NCI-H1092 treated with DMSO at 0.1 percent for 48 hours (cell line): ENCODE measurements around the gene PXYLP1.
"Not testable (repeated sequence)": the region's sequence is repeated elsewhere in the genome, so short reads cannot be mapped to it uniquely, and the experiment has no call there.

Experiments used
- DNase-seq: peaks from one replicate; lab custom pipeline; 2025; lab: John Stamatoyannopoulos, UW

The PXYLP1 gene

DNA sequence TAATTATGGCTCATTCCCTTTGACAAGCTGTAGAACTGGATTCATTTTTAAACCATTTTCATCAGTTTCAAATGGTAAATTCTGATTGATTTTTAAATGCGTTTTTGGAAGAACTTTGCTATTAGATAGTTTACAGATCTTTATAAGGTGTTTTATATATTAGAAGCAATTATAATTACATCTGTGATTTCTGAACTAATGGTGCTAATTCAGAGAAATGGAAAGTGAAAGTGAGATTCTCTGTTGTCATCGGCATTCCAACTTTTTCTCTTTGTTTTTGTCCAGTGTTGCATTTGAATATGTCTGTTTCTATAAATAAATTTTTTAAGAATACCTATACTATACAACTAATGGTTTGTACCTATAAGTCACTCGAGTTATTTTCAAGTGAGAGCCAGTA, 62.7 kb downstream of the PXYLP1 start:
- DNase-seq, result no peak

DNA sequence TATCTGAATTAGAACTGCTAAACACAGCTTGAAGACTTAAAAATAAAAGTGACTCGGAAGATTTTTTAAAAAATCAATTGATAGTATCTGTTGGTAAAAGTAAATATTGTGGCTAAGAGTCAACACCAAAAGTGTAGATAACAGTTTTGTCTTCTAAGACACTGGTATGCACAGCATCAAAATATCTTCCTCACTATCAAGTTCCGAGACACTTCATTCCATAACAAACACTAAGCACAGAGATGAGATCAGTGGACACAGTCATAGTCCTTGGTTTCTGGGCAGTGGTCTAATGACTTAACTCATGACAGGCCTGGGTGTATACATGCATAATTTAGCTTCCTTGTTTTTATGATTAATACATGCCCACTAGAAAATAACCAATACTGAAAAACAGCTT, 63.2 kb downstream of the PXYLP1 start:
- no peak for DNase-seq

DNA sequence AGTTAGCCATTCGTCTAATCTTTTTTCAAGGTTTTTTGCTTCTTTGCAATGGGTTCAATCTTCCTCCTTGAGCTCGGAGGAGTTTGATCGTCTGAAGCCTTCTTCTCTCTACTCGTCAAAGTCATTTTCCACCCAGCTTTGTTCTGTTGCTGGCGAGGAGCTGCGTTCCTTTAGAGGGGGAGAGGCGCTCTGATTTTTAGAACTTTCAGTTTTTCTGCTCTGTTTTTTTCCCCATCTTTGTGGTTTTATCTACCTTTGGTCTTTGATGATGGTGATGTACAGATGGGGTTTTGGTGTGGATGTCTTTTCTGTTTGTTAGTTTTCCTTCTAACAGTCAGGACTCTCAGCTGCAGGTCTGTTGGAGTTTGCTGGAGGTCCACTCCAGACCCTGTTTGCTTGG, 68.8 kb downstream of the PXYLP1 start:
- DNase-seq, result not testable (repeated sequence)

DNA sequence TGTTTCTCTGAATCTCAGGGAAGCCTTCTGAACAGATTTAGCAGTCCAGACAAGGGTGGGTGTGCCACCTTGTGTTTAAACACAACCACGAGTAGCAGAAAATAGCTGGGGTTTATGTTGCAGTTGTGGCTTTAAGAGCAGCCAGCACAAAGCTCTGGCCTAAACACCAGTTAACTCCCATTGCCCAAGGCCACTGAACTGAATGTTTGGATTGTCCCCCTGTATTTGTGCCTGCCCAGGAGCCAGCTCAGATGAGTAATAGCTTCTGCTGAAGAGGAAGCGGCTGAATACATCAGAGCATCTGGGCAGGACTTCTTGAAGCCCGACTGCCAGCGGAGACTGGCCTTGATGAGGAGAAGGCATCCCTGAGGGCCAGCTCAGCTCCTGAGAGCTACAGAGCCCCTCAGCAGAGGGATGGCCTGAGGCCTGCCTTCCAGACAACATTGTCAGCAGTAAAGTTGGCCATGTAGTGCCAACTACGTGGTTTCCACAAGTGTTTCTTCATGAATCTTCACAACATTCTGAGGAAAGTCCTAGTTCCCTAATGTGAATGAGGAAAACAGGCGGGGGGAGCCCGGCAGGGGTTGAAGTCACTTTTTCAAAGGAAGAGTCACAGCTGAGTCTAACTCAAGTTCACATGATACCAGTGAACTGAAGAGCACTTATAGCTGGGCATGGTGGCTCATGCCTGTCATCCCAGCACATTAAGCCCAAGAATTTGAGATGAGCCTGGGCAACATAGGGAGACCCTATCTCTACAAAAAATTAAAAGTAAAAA, 70.9 kb downstream of the PXYLP1 start:
- DNase-seq, result no peak

DNA sequence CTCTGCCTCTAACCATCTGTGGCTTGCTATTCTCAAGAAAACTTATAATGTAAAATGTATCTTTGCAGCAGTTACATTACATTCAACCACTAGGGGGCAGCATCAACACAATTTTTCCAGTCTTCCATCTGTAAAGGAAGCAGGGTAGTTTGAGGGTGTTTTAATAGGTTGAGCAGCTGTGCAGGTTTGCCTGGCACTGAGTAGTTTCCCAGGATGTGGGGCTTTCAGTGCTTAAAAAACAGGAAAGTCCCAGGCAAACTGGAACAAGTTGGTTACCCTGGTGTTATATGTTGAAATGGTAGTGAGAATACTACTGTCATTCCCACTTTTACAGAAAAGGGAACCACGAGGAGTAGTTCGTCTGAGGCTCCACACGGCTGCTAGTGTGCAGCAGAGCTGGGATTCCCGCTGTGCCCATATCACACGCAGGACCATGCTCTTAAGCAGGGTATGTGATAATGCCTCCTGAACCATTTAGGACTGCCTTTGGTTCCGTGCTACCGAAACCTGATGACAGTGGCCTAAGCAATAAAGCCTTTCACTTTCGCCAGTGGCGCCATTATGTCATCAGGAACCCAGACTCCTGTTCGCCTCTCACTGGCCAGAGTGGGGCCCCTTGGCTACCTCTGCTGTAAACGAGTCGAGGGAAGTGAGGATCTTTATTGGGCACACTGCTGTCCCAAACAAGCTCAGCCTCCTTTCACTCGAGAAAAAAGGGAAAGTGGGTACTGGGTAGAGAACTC, 72.0 kb downstream of the PXYLP1 start:
- peak; percentile 62 for DNase-seq

DNA sequence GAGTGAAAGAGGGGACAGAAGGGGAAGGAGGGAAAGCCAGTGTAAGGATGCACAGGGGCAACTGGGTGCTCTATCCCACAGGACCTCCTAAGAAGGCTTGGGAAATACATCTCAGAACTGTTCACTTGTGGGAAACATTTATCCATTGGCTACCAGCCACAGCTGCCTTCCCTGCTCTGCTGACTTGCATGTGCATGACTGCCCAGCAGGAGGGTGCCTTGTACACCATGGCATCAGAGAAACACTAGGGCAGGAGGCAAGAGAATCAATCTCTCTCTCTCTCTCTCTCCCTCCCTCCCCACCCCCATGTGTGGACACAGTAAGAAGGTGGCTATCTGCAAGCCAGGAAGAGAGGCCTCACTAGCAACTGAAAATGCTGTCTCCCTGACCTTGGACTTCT, 73.8 kb downstream of the PXYLP1 start:
- no peak for DNase-seq

DNA sequence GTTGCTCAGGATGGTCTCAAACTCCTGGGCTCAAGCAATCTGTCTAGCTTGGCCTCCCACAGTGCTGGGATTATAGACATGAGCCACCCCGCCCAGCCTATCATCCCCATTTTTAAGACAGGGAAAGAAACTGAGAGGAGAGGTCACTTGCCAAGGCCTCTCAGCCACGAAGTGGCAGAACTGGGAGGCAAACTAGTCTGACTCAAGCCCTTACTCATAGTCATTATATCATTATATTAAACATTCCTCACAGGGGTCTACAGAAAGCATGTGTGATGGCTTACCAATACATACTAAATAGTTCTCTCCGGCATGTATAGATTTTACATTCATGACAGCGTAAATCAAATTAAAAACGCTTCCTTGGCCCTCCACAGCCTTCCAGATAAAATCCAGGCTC, 74.7 kb downstream of the PXYLP1 start:
- no peak for DNase-seq

DNA sequence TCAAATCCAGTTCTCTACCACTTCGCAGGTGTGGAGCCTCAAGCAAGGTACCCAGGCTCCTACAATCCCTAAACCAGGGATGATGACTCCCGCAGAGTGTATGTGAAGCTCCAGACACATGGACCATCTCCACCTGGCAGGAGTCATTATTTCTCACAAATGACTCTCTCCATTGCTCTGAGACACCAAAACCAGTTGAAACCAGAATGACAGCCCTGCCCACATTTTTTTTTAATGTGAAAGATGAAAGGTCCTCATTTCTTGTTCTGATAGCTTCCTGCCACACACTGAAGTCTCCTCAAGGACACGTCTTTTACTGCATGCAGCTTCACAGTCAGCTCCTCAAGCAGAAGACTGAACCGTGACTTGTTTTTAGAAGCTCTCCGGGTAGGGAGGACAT, 75.3 kb downstream of the PXYLP1 start:
- DNase-seq, result no peak

DNA sequence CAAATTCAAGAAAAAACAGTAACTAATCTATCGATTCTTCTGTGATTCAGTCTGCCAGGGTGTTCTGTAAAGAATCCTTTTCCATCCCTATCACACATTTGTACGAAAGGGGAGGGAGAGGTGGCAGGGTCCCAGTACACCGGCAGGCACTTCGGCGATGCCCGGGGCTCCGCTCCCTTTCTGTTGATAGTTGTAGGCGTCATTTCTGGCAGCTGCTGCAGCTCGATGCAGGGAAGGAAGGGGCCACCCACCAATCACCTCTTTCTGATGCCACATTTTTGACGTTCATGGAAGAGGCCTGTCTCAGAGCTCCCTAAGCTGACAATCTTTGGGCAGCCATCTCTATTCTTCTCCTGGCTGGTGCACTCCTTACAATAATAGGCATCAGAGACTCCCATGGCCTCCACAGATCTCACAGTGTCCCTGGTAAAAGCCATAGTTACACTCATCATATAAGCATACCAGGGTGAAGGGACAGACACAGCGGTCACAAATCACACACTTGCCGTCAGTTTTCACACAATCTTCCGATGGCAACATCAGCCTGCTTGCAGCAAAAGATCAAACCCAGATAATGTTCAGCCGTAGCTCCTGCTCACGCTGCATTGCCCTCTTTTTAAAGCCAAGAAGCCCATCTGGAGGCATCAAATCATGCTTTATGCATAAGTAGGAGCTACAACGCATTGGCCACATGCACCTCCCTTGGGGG, 75.9 kb downstream of the PXYLP1 start:
- DNase-seq, result no peak

DNA sequence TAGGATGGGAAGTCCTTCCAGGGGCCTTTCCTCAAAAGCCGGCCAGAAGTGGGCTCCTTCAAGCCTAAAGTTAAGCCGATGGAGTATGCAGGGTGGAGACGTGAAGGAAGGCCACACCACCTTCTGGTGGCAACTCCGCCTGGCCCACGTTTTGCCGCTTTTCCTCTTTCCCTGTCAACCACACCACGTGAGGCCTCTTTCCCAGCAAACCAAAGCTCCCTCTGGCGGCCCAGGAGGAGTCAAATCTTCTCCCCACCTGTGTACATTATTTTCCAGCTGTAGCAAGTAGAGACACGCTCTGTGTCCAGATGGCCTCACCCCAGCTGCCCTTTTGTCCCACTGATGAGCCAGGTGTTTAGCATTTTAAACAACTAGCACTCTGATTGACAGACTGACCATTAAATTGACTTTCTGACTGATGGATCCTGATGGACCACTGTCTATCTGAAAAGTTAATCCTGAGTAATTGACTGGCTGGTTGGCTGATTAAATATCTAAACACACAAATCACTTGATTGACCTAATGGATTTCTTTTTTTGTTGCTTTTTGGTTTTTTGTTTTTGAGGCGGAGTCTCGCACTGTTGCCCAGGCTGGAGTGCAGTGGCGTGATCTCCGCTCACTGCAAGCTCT, 77.1 kb downstream of the PXYLP1 start:
- DNase-seq, result peak; percentile 48

DNA sequence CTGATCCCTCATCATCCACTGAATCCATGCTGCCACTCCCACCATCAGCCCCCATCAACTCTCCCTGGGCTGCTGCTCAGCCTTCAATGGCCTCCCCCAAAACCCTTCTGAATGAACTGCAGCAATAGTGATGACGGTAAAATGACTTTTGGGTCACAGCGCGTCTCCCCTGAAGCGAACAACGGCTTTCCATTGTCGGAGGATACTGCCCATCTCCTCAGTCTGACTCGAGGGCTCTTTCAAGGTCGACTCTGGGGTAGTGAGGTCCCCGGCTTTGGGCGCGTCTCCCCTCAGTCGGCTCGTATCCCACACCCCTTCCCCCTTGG, 79.5 kb downstream of the PXYLP1 start:
- DNase-seq, result no peak

DNA sequence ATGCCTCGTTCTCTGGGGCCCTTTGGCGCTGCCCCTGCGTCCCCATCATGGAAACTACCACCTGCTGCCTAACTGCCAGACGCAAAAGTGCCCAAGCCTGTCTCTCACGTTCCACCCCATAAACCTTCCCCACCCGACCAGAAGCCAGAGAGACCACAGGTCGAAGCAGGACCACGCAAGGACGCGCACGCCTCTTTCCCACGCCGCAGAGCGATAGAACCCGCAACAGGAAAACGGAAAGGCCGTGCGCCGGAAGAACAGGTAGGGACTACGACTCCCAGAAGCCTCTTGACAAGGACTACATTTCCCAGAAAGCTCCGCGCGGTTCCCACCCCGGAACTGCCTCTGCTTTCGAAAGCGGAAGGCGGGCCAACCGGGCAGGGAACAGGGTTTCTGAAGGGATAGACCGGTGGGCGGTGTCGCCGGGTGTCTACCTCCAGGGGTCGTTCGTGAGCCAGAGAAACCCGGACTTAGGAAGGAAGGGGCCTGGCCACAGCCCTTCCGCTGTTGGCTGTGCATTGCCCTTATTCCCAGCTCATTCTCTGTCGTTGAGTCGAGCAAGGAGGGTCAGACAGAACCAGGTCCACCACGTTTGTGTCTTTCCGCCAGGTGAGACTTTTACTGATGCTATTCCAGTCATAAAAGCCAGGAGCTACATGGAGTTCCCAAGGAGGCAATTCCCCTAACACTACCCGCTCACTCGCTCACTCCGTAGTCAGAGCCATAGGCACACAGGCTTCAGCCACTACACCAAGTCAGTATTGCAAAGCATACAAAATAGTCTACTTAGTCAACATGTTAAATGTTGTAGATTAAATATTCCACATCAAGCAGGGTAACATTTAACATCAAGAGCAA, 80.1 kb downstream of the PXYLP1 start:
- DNase-seq, result peak; percentile 99

DNA sequence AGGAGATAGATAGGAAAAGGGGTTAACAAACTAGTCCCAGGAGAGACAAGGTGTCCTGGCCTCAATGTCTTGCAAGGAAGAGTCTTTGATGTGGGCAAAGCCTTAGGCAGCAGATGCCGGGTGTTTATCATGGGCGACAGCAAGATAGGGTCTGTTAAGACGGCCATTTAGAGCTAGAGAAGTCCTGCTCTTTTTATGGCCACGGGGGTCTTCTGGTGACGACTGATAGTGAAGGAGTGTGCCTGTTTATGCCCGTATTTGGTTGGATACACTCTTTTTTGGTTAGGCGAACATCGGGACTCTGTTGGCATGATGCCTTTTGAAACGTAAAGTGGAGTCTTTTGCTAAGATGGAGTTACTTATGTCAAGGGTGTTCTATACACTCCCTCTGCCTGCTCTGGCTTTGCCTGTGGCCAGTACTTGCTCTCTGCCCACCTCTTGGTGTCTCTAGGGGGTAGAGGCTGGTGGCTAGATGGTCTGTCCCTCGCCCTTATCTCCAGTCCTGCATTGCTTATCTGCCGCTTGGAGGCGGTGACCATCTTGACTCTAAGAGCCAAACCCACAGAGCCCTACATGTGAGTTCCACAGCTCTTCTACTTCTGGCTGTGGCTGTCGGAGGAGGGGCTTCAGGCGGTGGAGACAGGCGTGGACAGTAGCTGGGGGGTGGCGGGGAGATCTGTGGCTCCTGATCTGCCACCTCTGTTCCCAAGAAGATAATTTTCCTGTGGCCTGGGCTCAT, 80.9 kb downstream of the PXYLP1 start:
- DNase-seq, result no peak

DNA sequence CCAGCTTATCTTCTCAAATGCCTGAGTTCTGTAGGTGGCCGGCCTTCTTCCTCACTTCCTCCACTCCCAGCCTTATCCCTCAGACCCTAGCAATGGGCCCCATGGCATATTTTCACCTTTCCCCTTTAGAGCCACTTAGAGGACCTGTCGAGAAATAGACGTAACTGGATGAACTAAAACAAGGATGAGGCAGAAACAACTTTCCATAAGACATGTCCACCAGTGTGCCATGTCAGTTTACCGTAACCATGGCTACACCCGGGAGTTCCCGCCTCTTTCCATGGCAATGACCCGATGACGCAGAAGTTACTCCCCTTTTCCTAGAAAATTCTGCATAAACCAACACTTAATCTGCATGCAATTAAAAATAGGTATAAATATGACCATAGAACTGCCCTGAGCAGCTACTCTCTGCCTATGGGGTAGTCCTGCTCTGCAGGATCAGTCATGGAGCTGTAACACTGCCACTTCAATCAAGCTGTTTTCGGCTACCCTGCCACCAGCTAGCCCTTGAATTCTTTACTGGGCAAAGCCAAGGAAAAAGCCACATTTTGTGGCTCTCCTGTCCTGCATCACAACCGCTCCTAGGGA, 81.6 kb downstream of the PXYLP1 start:
- DNase-seq, result no peak

DNA sequence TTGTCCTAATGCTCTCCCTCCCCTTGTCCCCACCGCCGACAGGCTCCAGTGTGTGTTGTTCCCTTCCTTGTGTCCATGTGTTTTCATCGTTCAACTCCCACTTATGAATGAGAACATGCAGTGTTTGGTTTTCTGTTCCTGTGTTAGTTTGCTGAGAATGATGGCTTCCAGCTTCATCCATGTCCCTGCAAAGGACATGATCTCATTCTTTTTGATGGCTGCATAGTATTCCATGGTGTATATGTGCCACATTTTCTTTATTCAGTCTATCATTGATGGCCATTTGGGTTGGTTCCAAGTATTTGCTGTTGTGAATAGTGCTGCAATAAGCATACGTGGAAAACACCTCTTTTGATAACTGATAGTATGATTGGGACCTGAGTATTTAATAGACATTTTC, 82.8 kb downstream of the PXYLP1 start:
- DNase-seq, result not testable (repeated sequence)

DNA sequence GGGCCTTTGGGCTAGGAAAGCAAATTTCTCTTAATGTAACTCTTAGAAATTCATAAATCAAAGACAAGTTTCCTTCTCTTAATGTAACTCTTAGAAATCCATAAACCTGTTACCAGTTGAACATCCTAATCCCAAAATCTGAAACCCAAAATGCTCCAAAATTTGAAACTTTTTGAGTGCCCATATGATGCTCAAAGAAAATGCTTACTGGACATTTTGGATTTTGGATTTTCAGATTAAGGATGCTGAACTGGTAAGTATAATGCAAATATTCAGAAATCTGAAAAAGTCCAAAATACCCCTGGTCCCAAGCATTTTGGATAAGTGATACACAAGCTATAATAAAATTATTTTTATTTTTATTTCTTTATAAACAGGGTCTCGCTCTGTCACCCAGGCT, 85.2 kb downstream of the PXYLP1 start:
- DNase-seq, result no peak

DNA sequence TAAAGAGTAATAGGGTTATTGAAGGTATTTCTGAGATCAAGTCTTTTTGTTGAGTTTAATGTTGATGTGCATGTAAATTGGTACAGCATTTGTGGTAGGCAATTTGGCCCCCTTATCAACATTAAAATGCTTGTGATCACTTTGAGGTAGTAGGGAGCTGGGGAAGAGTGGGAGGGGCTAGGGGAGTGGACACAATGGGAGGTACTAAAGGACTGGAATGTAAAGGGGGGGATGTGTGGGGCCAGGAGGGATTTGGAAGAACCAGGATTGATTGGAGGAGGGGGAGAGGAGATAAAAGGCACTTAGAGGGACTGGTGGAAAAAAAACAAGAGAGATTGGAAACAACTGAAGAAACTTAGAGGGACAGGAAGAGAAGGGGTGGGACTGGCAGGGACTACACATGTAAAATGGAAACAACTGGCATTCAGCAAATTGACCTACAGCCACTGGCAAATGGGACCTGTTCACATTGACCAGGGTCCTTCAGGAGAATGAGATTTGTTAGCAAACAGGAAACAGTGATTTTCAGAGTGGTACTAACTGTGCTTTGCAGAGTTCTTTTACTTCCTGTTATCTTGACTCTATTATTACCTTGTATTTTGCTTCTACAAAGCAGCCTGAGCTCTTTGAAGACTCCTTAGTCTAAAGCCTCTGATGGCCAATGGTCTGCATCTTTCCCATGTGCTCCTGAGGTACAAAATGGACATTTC, 88.9 kb downstream of the PXYLP1 start:
- no peak for DNase-seq

DNA sequence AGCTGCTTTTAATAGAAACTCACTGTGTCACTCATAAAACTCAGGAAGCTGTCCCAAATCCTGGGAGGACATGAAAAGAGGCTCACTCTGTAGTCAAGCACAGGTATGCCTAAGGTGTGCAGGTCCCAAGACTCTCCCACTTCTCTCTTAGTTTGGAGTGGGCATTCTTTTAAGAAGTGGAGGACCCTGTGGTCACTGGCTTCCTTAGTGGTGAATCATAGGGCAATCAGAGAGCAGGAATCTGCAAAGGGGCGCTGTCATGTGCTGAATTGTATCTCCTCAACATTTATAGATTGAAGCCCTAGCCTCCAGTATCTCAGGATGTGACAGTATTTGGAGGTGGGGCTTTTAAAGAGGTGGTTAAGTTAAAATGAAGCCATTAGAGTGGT, 89.5 kb downstream of the PXYLP1 start:
- no peak for DNase-seq

DNA sequence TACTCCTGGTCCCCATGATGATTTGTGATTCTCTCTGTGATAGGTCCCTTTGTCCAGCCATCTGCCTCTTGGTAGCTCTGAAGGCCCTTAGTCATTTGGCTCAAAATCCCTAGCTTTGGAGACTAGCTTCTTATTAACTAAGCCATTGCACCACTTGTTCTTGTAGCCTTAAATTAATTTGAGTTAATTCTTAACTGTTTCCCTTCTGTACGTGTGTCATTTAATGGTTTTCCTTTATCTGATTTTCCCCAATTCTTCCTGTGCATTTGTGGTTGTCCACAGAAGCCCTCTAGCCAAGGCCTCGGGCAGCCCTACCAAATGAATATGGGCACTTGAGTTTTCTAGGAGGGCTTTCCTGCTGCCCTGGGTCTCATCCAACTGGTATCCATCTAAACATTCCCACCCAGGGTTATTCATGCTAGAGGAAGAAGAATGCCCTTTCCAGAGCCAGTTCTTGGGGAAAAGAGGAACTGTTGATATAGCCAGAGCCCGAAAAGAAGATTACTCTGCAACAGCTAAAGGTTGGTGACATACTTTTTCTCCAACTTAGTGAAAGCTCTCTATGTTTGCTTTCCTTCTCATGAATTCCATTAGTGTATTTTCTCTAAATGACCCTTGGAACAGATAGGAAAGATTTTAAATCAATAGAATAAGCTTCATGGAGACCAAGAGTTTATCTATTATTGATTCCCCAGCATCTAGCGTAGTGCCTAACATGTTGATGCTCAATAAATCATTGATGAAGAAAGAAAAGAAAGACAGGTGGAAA, 92.5 kb downstream of the PXYLP1 start:
- DNase-seq, result no peak
